HK-2 (cell line): ENCODE results near the gene DDX10.

Experiments used
- DNase-seq: peaks from one replicate; pipeline ENCODE4 v3.0.0-alpha.2; 2018; ENCODE audit not compliant: unreplicated experiment

Gene DDX10

DNA sequence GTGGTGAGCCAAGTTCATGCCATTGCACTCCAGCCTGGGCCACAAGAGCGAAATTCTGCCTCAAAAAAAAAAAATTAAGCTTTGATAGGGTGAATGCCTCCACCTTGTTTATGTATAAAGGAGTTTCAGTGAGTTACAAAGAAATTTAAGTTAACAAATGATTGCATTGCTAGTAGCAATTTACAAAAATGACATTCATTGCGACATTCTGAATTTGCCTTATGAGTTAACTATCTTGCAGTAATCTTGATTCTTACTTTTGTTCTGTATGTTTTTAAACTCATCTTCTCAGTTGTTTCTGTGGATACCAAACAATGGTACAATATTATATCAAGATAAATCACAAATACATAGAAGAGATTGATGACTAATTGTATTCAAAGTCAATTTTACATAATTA, 207.0 kb downstream of the DDX10 start:
- no peak for DNase-seq

GRCh38 chr11:108872781-108873291, 208.0 kb downstream of the DDX10 start:
- no peak for DNase-seq

- DNase-seq, result no peak
These were observed 208.4 kb downstream of the DDX10 start for GRCh38 chr11:108873310-108873709.

DNA sequence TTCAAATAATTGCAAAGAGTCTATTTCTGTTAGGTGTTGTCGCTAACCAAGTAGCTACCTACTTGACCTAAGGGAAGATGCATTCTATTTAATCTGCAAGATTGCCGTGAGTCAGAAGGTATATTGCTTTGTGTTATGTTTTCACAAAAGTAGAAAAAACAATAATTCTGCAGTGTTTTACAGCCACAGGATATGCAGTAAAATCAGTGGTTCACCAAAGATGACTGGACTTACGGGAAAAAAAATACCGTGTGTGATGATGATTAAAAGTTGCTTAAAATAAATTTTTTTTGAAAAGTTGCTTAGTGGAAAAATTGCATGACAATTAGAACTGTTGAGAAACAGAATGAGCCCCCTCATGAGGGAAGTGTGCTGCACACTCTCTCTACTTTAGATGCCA, 209.1 kb downstream of the DDX10 start:
- no peak for DNase-seq

GRCh38 chr11:108875134-108875533, 210.3 kb downstream of the DDX10 start:
- no peak for DNase-seq

- DNase-seq, result no peak
These were observed 212.3 kb downstream of the DDX10 start for GRCh38 chr11:108877178-108877577.

DNA sequence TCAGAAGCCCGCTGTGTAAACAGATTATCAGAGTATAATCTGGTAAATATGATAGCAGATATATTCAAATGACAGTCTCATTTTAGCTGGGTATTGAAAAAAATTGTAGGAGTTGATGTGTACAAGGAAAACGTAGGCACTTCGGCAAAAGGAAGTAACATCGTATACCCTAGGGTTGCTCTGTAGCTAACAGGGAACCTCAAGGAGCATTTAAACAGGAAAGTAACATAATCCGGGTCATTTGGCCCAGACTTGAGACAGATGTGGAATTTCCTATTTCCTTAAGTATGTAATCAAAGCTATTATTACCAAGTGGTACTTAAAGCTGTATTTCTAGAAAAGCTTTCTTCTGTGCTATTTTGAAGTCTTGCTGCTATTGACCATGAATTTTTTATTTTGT, 215.6 kb downstream of the DDX10 start:
- DNase-seq, result no peak

- DNase-seq, result no peak
These were observed 216.3 kb downstream of the DDX10 start for GRCh38 chr11:108881131-108881530.

DNA sequence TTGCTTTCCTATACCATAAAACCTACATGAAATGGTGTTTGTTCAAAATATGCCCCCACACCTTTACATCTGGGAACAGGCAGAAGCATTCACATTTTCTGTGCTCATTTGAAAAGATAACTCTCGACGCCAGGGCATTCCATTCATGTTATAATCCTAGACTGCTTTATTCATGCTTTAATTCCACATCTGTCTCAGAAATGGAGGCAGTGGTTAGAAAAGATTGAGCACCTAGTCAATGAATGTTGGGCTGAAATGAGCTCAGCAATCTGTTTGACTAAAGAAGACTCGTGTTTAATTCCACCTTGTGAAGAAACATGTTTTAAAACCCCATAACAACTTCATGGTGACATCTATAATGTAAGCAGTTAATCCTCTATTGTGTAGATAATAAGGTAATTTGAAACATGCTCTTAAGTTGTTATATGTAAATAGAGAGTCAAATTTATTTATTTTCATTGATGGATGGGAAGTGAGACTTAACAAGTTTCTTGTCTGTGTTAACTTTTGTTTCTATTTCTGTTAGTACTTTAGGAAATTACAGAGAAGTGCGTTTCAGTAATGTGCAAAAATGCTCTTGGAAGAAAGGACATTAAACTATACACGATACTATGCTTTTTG, 217.5 kb downstream of the DDX10 start:
- DNase-seq, result no peak

- no peak for DNase-seq
These were observed 221.3 kb downstream of the DDX10 start for GRCh38 chr11:108886005-108886659.

GRCh38 chr11:108886660-108887009, 221.8 kb downstream of the DDX10 start:
- DNase-seq, result no peak

GRCh38 chr11:108887436-108888238, 222.8 kb downstream of the DDX10 start:
- no peak for DNase-seq

DNA sequence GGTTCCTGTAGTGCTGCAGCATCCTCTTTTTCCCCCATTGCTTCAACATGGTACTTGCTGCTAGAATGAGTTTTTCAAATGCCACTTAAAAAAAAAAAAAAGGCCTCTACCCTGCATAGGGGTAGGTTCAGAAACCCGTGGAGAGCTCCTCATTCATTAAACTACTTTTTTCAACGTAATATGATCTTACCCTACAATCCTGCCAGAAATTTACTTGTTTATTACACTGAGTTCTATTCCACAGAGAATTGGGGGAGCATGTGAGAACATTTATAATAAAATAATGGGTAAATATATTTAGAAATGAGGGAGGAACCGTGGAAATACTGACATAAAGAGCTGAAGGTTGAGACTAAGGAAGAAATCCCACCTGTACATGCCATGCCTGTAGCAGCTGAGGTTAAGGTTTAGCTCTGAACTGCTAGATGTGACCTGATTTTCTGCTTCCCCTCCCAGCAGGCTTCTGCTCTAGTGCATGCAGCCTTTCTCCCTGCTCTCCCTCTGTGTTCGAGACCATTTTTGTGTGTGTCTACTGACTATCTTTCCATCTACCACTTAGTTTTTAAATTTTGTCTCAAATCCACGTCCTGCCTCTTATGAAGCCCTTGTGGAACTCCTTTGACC, 225.7 kb downstream of the DDX10 start:
- no peak for DNase-seq

DNA sequence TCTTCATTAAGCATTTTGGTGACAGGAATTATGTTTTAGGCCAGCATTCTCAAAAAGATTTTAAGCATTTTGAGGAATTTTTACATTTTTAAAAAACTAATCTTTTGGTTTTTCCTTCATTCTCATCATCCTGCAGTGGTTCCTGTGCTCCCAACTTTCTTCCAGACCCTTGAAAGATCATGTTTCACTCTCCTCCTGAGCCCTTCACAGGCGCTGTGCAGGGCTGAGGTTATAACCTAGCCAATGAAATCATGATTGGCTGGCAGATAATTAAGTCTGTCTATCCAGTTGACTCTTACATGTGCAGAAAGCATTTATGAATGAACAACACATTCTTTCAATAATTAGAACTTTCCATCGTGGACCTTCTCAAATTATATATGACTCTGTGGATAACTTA, 226.3 kb downstream of the DDX10 start:
- no peak for DNase-seq

GRCh38 chr11:108891909-108892511, 227.1 kb downstream of the DDX10 start:
- DNase-seq, result no peak

GRCh38 chr11:108895579-108896480, 231.0 kb downstream of the DDX10 start:
- no peak for DNase-seq

DNA sequence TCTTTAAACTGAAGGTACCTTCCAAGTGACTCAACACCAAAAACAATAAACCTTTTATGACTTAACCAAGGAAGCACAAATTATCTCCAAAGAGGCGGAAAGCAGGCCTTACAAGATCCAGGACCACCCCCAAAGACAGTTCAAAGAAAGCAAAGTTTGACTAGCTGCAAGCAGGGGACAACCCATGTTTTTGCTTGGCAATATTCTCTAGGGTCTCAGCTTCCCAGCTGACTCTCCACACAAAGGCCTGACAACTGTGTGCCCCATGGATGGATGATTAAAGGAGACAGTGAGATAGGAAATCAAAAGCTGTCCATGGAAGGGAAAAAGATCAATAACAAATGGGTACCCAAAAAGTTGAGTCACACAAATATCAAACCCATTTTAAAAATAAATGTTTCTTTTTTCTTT, 232.2 kb downstream of the DDX10 start:
- no peak for DNase-seq

DNA sequence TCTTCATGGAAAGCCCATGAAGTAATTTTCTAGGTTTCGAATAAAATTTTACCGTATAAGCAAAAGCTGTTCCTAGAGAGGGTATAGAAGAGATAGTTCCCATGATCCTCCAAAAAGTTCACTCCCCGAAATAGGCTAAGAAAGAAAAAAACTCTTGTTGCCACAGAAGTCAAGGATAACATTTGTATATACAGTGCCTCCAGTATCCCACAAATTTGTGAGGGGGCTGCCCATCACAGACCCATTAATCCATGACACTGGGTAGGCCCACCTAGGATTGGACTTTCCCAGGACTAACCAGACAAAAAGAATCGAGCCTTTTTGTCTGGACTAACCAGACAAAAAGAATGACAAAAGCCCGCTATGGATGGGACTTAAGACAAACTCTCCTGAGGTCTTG, 233.0 kb downstream of the DDX10 start:
- DNase-seq, result no peak

- DNase-seq, result no peak
These were observed 236.5 kb downstream of the DDX10 start for GRCh38 chr11:108901359-108901758.

GRCh38 chr11:108902027-108902469, 237.2 kb downstream of the DDX10 start:
- DNase-seq, result no peak

DNA sequence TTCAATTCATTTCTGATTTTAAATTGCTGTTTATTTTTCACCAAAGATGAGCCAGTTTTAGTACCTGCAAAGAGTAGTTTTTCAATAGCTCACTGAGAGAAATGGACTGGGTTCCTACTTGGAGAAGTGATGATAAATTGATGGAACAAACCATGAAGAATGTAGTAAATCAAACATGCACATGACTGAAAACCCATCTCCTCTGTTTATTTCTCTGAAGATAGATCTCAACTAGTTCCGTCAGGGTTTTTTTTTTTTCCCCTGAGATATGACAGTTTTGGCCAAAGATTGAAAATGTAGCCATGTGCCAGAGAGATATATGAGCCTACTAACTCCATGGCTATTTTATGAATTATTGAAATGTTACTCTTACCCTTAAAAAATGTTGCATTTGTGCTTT, 239.6 kb downstream of the DDX10 start:
- DNase-seq, result no peak
